Measurements from ENCODE around the gene IFIH1.

Gene IFIH1

GRCh38 chr2:162308747-162309503 is 9.6 kb downstream of the IFIH1 start:
- Histone ChIP-seq H3K27me3 (ENCODE audit: control insufficient read depth in 1 of 2, insufficient read depth in 2 of 2, low read length in 2 of 2) (no peaks in the 10 kb centered on the region), H3K27ac (ENCODE audit: low read depth, low read length) (no peak overlapping the region), H3K36me3 (ENCODE audit: insufficient read depth, low read length) (peaks cover 11% of the 10 kb centered on the region), H3K4me3 (ENCODE audit: low read depth in 1 of 2, low read length in 2 of 2) (no peak overlapping the region), H3K9me3 (ENCODE audit: low read length) (no peaks in the 10 kb centered on the region), H3K4me1 (ENCODE audit: insufficient read depth, low read length) (no peaks in the 10 kb centered on the region), H3K9ac (ENCODE audit: low read length) (no peak overlapping the region)

GRCh38 chr2:162305901-162306300 is 12.6 kb downstream of the IFIH1 start:
- peaks cover 11% of the 10 kb centered on the region for H3K36me3 ChIP-seq (ENCODE audit: insufficient read depth, low read length)
- H3K27me3 ChIP-seq (ENCODE audit: control insufficient read depth in 1 of 2, insufficient read depth in 2 of 2, low read length in 2 of 2), result no peaks in the 10 kb centered on the region
- H3K4me1 ChIP-seq (ENCODE audit: insufficient read depth, low read length), result no peaks in the 10 kb centered on the region
- no peak overlapping the region for H3K9ac ChIP-seq (ENCODE audit: low read length)
- no peaks in the 10 kb centered on the region for H3K9me3 ChIP-seq (ENCODE audit: low read length)
- no peak overlapping the region for H3K27ac ChIP-seq (ENCODE audit: low read depth, low read length)
- H3K4me3 ChIP-seq (ENCODE audit: low read depth in 1 of 2, low read length in 2 of 2), result no peak overlapping the region

DNA sequence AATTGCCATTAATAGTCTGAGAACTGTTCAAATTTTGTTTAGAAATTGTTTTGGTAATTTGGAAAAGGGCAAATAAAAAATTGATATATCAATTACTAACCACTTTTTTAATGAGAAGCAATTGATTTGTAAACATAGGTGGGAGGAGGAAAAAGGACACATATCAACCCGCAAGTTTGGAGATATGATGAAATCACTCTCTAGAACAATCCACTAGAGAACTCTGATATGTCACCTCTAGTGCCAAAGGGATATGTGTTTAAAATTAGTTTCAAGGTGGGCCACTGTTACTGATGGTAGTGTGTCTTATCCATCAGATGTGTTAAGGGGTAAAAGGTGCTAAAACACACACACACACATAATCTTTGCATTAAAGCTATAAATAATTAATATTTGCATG is 16.6 kb downstream of the IFIH1 start:
- Histone ChIP-seq H3K9ac (ENCODE audit: low read length) (no peak overlapping the region), H3K36me3 (ENCODE audit: insufficient read depth, low read length) (no peaks in the 10 kb centered on the region), H3K4me3 (ENCODE audit: low read depth in 1 of 2, low read length in 2 of 2) (no peak overlapping the region), H3K27me3 (ENCODE audit: control insufficient read depth in 1 of 2, insufficient read depth in 2 of 2, low read length in 2 of 2) (no peaks in the 10 kb centered on the region), H3K27ac (ENCODE audit: low read depth, low read length) (no peak overlapping the region), H3K4me1 (ENCODE audit: insufficient read depth, low read length) (no peaks in the 10 kb centered on the region), H3K9me3 (ENCODE audit: low read length) (no peaks in the 10 kb centered on the region)

DNA sequence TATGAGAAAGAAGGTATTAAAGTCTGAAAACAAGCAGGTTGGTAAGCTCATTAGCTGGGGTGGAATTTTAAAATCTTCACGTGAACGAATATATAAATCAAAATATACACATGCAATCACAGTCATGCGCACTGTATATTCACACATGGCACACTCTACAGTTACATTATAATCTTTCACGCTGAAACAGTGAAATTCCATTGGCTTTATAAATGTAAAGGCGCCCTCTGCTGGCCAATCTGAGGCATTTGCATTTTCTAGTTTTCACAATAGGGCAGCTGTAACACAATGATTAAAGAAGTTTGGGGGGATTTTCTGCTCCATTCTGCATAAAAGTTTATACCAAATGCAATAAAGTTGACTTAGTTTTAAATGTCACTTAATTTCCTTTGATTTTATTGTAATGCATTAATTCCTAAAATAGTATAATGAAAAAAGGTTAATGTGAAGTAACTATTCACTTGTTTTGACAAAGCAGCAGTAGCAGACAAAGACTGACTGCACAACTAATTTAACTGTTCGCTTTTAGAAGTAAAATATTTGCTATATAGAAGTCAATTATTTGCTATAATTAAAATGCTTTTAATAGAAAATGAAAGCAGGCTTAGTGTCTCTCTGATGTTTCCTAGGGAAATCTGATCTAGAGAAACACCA is 17.2 kb downstream of the IFIH1 start:
- H3K27ac ChIP-seq (ENCODE audit: low read depth, low read length), result no peak overlapping the region
- H3K4me3 ChIP-seq (ENCODE audit: low read depth in 1 of 2, low read length in 2 of 2), result no peak overlapping the region
- no peaks in the 10 kb centered on the region for H3K9me3 ChIP-seq (ENCODE audit: low read length)
- H3K4me1 ChIP-seq (ENCODE audit: insufficient read depth, low read length), result no peaks in the 10 kb centered on the region
- no peaks in the 10 kb centered on the region for H3K36me3 ChIP-seq (ENCODE audit: insufficient read depth, low read length)
- no peak overlapping the region for H3K9ac ChIP-seq (ENCODE audit: low read length)
- no peaks in the 10 kb centered on the region for H3K27me3 ChIP-seq (ENCODE audit: control insufficient read depth in 1 of 2, insufficient read depth in 2 of 2, low read length in 2 of 2)

GRCh38 chr2:162300266-162300665 is 18.2 kb downstream of the IFIH1 start:
- Histone ChIP-seq H3K36me3 (ENCODE audit: insufficient read depth, low read length) (no peaks in the 10 kb centered on the region), H3K4me3 (ENCODE audit: low read depth in 1 of 2, low read length in 2 of 2) (no peak overlapping the region), H3K9ac (ENCODE audit: low read length) (no peak overlapping the region), H3K27me3 (ENCODE audit: control insufficient read depth in 1 of 2, insufficient read depth in 2 of 2, low read length in 2 of 2) (no peaks in the 10 kb centered on the region), H3K4me1 (ENCODE audit: insufficient read depth, low read length) (no peaks in the 10 kb centered on the region), H3K27ac (ENCODE audit: low read depth, low read length) (no peak overlapping the region), H3K9me3 (ENCODE audit: low read length) (no peaks in the 10 kb centered on the region)

DNA sequence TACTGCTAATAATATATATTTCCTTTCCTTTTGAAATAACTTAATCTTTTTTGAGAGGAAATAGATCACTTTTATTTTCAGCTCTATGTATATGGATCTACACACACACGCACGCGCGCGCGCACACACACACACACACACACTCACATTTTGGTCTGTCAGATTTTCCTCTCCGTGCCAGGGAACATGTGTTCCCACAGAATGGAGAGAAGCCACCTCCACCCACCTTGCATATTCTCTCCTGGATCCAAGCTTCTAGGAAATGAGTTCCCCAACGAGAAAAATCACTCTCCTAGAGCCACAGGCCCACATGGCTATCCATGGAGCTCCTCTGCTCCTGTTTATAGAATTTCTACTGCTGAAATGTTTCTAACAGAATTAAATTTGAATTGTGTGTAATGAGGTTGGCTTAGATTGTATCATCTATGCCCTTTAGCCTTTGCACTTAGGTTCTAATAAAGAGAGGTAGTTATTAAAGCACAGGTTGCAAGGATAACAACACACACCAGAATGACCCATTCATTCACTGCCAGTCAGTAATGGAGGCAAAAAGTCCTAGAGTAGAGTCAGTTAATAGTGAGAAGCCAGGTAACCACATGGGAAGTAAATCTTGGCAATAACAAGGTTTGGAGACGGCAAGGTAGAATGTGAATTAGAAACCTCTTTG is 19.7 kb downstream of the IFIH1 start:
- Histone ChIP-seq H3K36me3 (ENCODE audit: insufficient read depth, low read length) (no peaks in the 10 kb centered on the region), H3K27ac (ENCODE audit: low read depth, low read length) (no peak overlapping the region)

DNA sequence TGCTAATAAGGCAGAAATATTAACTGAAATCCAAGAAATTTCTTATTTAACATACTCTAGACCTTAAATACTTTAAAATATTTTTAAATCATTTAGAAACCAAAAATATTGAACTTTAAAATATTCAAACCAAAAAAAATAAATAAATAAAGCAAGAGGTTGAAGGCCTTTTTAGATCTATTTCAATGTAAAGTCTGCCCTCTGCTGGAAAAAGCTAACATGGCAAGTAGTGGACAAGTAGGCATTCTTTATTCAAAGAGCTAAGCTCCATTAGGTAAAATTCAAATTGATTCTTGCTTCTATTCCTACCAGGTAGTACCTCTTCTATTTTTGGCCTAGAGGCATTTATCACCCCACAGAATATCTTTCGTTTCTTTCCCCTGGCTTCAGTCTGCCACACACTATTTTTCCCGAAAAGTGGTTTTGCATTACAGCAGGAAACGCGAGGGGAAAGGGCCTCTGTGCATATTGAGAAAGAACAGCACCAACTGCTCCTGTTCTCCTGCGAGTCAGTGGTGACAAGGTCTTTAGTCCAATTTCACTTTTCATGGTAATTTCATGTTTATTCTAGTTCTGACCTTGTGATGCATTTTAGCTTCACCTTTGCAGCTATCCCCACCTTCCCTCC is 20.4 kb downstream of the IFIH1 start:
- no peak overlapping the region for H3K9ac ChIP-seq (ENCODE audit: low read length)
- no peak overlapping the region for H3K27ac ChIP-seq (ENCODE audit: low read depth, low read length)
- H3K4me3 ChIP-seq (ENCODE audit: low read depth in 1 of 2, low read length in 2 of 2), result no peak overlapping the region
- no peaks in the 10 kb centered on the region for H3K36me3 ChIP-seq (ENCODE audit: insufficient read depth, low read length)
- H3K4me1 ChIP-seq (ENCODE audit: insufficient read depth, low read length), result no peaks in the 10 kb centered on the region
- H3K27me3 ChIP-seq (ENCODE audit: control insufficient read depth in 1 of 2, insufficient read depth in 2 of 2, low read length in 2 of 2), result no peaks in the 10 kb centered on the region
- no peaks in the 10 kb centered on the region for H3K9me3 ChIP-seq (ENCODE audit: low read length)

More for the DNA sequence above, 19.7 kb downstream of the IFIH1 start:
- H3K4me3 ChIP-seq (ENCODE audit: low read depth in 1 of 2, low read length in 2 of 2), result no peak overlapping the region
- H3K4me1 ChIP-seq (ENCODE audit: insufficient read depth, low read length), result no peaks in the 10 kb centered on the region
- no peaks in the 10 kb centered on the region for H3K27me3 ChIP-seq (ENCODE audit: control insufficient read depth in 1 of 2, insufficient read depth in 2 of 2, low read length in 2 of 2)
- no peak overlapping the region for H3K9ac ChIP-seq (ENCODE audit: low read length)
- no peaks in the 10 kb centered on the region for H3K9me3 ChIP-seq (ENCODE audit: low read length)

DNA sequence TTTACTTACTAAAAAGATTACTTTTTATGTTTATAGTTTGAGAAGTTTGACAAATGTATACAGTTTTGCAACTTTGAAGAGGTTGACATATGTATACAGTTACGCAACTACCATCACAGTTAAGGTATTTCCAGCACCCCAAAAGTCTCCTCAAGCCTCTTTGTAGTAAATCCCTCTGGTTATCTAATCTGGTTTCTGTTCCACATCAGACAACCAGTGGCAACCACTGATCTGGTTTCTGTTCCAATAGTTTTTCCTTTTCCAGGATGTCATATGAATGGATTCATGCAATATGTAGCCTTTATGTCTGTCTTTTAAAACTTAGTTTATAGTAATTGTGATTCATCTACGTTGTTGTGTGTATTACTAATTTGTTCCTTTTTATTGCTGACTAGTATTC is 23.5 kb downstream of the IFIH1 start:
- H3K9me3 ChIP-seq (ENCODE audit: low read length), result no peaks in the 10 kb centered on the region
- no peaks in the 10 kb centered on the region for H3K36me3 ChIP-seq (ENCODE audit: insufficient read depth, low read length)
- H3K27me3 ChIP-seq (ENCODE audit: control insufficient read depth in 1 of 2, insufficient read depth in 2 of 2, low read length in 2 of 2), result no peaks in the 10 kb centered on the region
- no peak overlapping the region for H3K4me3 ChIP-seq (ENCODE audit: low read depth in 1 of 2, low read length in 2 of 2)
- H3K27ac ChIP-seq (ENCODE audit: low read depth, low read length), result no peak overlapping the region
- H3K9ac ChIP-seq (ENCODE audit: low read length), result no peak overlapping the region
- no peaks in the 10 kb centered on the region for H3K4me1 ChIP-seq (ENCODE audit: insufficient read depth, low read length)

- no peak overlapping the region for H3K9ac ChIP-seq (ENCODE audit: low read length)
- no peaks in the 10 kb centered on the region for H3K9me3 ChIP-seq (ENCODE audit: low read length)
- H3K4me3 ChIP-seq (ENCODE audit: low read depth in 1 of 2, low read length in 2 of 2), result no peak overlapping the region
- no peak overlapping the region for H3K27ac ChIP-seq (ENCODE audit: low read depth, low read length)
- no peaks in the 10 kb centered on the region for H3K27me3 ChIP-seq (ENCODE audit: control insufficient read depth in 1 of 2, insufficient read depth in 2 of 2, low read length in 2 of 2)
- H3K4me1 ChIP-seq (ENCODE audit: insufficient read depth, low read length), result no peaks in the 10 kb centered on the region
- H3K36me3 ChIP-seq (ENCODE audit: insufficient read depth, low read length), result no peaks in the 10 kb centered on the region
These were observed 25.2 kb downstream of the IFIH1 start for GRCh38 chr2:162293122-162293786.

DNA sequence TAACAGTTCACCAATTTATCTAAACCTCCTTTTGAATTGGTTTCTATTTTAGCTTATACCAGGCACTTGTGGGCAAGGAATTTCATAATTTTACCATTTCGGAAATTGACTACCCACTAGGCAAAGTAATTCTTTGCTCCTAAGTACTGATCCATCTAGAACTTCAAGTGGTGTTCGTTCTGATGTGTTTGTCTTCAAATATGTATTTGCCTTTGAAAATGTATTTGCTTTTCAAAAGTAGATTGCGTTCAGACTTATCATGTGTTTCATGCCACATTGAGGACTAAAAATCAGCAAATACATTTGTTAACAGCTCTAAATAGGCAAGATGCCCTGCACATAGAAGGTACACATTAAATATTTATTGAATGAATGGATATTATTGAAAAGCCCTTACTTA is 26.7 kb downstream of the IFIH1 start:
- Histone ChIP-seq H3K9ac (ENCODE audit: low read length) (no peak overlapping the region), H3K36me3 (ENCODE audit: insufficient read depth, low read length) (no peaks in the 10 kb centered on the region), H3K4me3 (ENCODE audit: low read depth in 1 of 2, low read length in 2 of 2) (no peak overlapping the region), H3K27ac (ENCODE audit: low read depth, low read length) (no peak overlapping the region), H3K9me3 (ENCODE audit: low read length) (no peaks in the 10 kb centered on the region), H3K27me3 (ENCODE audit: control insufficient read depth in 1 of 2, insufficient read depth in 2 of 2, low read length in 2 of 2) (no peaks in the 10 kb centered on the region), H3K4me1 (ENCODE audit: insufficient read depth, low read length) (no peaks in the 10 kb centered on the region)

All from muscle layer of colon (tissue), 2 donors.